HFFc6 (cell line): ENCODE results near the gene SMAP2. TPM values are rescaled to one million over a fixed set of nuclear protein-coding genes. Genes with fewer than 3 reads are reported as not detected.
A peak's percentile ranks its signal among the peaks of the same experiment; 100 is the strongest.

ENCODE experiments used
- DNase-seq: peaks from one replicate; pipeline ENCODE4 v3.0.0-alpha.2; 2018
- H3K27ac Mint-ChIP-seq: 2 replicates; pipeline ENCODE4 v1.8.0; 2020; ENCODE audit warnings: mild to moderate bottlenecking, mixed read lengths
- H3K27me3 Mint-ChIP-seq: 2 replicates; pipeline ENCODE4 v1.8.0; 2021; ENCODE audit warnings: mild to moderate bottlenecking, moderate library complexity, mixed read lengths; ENCODE audit not compliant: insufficient read depth
- H3K36me3 Mint-ChIP-seq: 2 replicates; pipeline ENCODE4 v1.8.0; 2021; ENCODE audit warnings: low read depth, mixed read lengths
- H3K4me1 Mint-ChIP-seq: 2 replicates; pipeline ENCODE4 v1.8.0; 2020; ENCODE audit warnings: low read depth, mixed read lengths
- H3K4me3 Mint-ChIP-seq: 2 replicates; pipeline ENCODE4 v1.8.0; 2020; ENCODE audit warnings: mild to moderate bottlenecking, moderate library complexity, mixed read lengths
- H3K9me3 Mint-ChIP-seq: 2 replicates; pipeline ENCODE4 v1.8.0; 2020; ENCODE audit warnings: mild to moderate bottlenecking, mixed read lengths
- total RNA-seq, 6 experiments: library from RNA; stranded (reverse); fragmentation: NEBNext Ultra II Directional; extraction: Animal tissue kit (Norgen Biotek cat#: 25700); gene quantifications; 2 replicates in 1 of 6; 3 replicates in 5 of 6; pipeline ENCODE4 v1.2.3, GENCODE V29; 2021
- TF ChIP-seq, protein P1 (sequence below): fragments of 200-600 bp; sonication (generic); IDR thresholded peaks from 2 replicates; pipeline ENCODE4 v1.5.0; 2021; ENCODE audit warnings: antibody characterized with exemption, mild to moderate bottlenecking

The SMAP2 gene
- total RNA-seq, 6 experiments from 2014 or later: 27.7 to 37.5 (median 32.7) TPM

DNA sequence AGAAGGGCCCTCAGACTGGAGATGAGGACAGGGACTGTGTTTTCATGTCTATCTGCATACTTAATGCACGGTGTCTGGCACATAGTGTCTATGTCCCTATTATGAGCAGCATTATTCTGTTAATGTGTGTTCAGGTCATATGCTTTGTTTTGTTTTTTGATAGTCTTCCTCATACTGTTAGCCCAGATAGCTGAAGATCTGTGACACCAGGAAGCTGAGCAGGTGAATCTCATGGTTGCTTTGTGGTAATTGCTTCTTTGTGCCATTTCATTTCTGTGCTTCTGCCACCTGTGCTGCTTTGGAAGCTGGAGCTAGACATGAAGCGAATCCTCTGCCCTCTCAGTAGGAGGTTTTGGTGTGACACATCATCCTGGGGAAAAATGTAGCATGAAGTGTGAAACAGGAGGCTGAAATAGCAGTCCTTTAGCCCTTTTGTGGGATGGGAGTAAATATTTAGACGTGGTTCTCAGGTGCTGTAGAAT is 15.8 kb downstream of the SMAP2 start:
- DNase-seq: no peak
- TF ChIP-seq, protein P1, sequence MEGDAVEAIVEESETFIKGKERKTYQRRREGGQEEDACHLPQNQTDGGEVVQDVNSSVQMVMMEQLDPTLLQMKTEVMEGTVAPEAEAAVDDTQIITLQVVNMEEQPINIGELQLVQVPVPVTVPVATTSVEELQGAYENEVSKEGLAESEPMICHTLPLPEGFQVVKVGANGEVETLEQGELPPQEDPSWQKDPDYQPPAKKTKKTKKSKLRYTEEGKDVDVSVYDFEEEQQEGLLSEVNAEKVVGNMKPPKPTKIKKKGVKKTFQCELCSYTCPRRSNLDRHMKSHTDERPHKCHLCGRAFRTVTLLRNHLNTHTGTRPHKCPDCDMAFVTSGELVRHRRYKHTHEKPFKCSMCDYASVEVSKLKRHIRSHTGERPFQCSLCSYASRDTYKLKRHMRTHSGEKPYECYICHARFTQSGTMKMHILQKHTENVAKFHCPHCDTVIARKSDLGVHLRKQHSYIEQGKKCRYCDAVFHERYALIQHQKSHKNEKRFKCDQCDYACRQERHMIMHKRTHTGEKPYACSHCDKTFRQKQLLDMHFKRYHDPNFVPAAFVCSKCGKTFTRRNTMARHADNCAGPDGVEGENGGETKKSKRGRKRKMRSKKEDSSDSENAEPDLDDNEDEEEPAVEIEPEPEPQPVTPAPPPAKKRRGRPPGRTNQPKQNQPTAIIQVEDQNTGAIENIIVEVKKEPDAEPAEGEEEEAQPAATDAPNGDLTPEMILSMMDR: no peak
- Mint-ChIP-seq H3K36me3 (no peaks in the 10 kb centered on the region; the same call in 1 of the 2 replicates), H3K9me3 (no peaks in the 10 kb centered on the region), H3K27ac (no peak overlapping the region), H3K27me3 (no peaks in the 10 kb centered on the region), H3K4me3 (no peak overlapping the region), H3K4me1 (peaks cover 62% of the 10 kb centered on the region)

DNA sequence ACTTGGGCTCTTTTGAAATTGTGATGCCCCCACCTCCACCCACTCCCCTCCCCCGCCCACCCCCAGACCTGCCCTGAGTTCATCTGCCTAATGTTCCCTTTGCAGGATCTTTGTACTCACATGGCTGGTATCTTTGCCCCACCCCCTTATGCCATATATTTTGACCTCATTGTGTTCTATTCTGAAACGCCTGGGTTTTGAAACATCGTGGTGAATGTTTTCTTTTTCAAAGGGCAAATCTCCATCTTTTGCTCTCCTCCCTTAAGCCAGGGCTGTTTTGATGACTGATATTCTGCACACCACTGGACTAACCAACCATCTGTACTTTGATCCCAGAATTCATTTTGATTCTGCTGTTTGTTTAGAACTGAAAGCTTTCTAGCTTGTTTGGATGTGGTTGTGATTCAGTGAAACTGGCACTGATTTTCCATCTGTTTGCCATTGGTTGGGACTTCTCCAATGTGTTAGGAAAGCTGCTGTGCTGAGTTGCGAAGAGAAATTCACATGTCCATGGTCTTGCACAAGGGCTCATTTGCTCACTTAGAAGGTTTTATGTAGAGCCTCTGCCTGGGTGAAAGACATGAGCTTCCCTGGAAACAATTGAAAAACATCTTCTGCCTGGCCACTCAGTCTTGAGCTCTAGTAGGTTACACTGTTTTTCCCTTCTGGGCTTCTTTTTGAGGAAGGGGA is 16.5 kb downstream of the SMAP2 start:
- Mint-ChIP-seq H3K4me1 (peaks cover 62% of the 10 kb centered on the region), H3K4me3 (peak overlapping the region; percentile 41), H3K27me3 (no peaks in the 10 kb centered on the region), H3K36me3 (no peaks in the 10 kb centered on the region; the same call in 1 of the 2 replicates), H3K9me3 (no peaks in the 10 kb centered on the region), H3K27ac (peak overlapping the region; percentile 59)
- TF ChIP-seq, protein P1: no peak
- DNase-seq: peak; percentile 59

DNA sequence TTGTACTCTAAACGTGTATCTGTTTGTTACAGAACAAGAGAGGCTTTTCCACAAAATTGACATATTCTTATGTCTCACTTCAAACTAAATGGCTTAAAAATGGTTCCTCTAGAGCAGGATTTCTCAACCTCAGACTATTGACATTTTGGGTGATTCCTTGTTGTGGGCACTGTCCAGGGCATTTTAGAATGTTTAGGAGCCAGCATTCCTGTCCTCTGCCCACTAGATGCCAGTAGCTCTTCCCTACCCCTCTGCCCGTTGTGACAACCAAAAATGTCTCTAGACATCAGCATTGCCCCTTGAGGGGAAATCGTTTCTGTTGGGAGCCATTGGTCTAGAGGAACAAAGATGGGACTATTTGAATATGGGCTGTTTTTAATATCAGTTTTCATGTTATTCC is 17.3 kb downstream of the SMAP2 start:
- Mint-ChIP-seq H3K4me3 (no peak overlapping the region), H3K4me1 (peaks cover 59% of the 10 kb centered on the region), H3K27me3 (no peaks in the 10 kb centered on the region), H3K27ac (no peak overlapping the region), H3K9me3 (no peaks in the 10 kb centered on the region), H3K36me3 (no peaks in the 10 kb centered on the region; the same call in 1 of the 2 replicates)
- DNase-seq: no peak
- TF ChIP-seq, protein P1: no peak

DNA sequence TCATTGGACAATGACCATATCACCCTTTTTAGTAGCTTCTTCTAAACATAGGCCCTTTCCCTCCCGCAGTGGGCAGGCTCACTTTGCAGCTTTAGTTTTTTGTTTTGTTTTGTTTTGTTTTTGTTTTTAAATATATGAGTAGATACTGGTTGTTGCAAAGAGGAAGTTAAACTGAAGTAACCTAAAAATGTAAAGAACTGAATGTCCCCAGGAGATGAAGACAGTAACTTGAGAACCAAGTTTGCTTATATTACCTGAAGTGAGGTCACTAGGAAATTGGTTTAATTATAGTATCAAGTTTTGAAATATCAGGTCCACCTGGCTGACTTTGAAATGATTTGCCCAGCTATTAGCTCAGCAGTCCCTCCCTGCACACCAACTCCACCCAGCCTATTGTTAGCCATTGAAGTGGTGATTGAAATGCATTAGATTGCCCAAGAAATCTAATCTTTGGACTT is 18.2 kb downstream of the SMAP2 start:
- peaks cover 53% of the 10 kb centered on the region for H3K4me1 Mint-ChIP-seq
- no peak overlapping the region for H3K27ac Mint-ChIP-seq
- H3K27me3 Mint-ChIP-seq: no peaks in the 10 kb centered on the region
- H3K4me3 Mint-ChIP-seq: no peak overlapping the region
- TF ChIP-seq, protein P1: no peak
- H3K9me3 Mint-ChIP-seq: no peaks in the 10 kb centered on the region
- DNase-seq: no peak
- H3K36me3 Mint-ChIP-seq: no peaks in the 10 kb centered on the region; the same call in 1 of the 2 replicates

DNA sequence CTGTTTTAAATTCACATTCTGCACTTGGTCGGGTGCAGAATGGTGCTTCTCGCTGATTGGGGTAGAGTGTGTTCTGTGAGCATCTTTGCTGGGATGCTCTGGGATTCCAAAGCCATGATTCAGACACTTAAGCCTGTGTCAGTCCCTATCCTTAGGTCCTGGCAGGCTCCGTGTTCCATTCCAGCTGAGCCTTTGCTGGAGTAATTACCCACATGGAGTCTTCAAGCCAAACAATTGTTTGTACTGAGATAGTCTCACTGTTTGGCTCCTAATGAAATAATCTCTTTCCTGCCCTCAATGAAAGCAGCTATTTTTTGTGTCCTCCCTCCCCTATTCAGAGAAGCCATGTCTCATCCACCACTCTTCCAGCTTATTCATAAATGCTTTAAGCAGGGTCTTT is 18.7 kb downstream of the SMAP2 start:
- peaks cover 53% of the 10 kb centered on the region for H3K4me1 Mint-ChIP-seq
- no peak overlapping the region; the same call in 1 of the 2 replicates for H3K4me3 Mint-ChIP-seq
- no peaks in the 10 kb centered on the region for H3K9me3 Mint-ChIP-seq
- TF ChIP-seq, protein P1: no peak
- H3K27me3 Mint-ChIP-seq: no peaks in the 10 kb centered on the region
- H3K36me3 Mint-ChIP-seq: no peaks in the 10 kb centered on the region; the same call in 1 of the 2 replicates
- H3K27ac Mint-ChIP-seq: peak overlapping the region; percentile 63
- DNase-seq: peak; percentile 85
